ENCODE results near the gene LACTBL1. TPM values are rescaled to one million over a fixed set of nuclear protein-coding genes. Genes with fewer than 3 reads are reported as not detected.

Gene LACTBL1
- total and polyA plus RNA-seq, 2 of the 8 experiments (the other 6 are each of a cell fraction or from before 2014, with no cell fraction given) = not detected

DNA sequence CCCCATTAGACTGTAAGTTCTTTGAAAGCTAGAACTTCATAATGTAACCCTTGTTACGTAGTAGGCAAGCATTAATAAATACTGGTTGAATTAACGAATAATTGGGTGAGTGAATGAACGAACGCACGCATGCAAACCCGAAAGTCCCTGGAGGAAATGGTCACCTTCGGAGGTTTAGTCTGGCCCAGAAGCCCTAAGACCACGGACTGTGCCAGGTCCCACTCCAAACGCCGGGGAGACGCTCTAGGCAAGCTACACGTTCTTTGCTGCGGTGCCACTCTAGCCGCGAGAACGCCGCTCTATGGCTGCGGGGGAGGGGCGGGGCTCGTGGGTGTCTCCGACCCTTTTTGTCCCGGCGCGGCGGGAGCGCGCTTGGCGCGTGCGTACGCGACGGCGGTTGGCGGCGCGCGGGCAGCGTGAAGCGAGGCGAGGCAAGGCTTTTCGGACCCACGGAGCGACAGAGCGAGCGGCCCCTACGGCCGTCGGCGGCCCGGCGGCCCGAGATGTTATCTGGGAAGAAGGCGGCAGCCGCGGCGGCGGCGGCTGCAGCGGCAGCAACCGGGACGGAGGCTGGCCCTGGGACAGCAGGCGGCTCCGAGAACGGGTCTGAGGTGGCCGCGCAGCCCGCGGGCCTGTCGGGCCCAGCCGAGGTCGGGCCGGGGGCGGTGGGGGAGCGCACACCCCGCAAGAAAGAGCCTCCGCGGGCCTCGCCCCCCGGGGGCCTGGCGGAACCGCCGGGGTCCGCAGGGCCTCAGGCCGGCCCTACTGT lies 46.6 kb upstream of the LACTBL1 start, which contains the start of gene KDM1A (continued):
- TF ChIP-seq, protein P1, sequence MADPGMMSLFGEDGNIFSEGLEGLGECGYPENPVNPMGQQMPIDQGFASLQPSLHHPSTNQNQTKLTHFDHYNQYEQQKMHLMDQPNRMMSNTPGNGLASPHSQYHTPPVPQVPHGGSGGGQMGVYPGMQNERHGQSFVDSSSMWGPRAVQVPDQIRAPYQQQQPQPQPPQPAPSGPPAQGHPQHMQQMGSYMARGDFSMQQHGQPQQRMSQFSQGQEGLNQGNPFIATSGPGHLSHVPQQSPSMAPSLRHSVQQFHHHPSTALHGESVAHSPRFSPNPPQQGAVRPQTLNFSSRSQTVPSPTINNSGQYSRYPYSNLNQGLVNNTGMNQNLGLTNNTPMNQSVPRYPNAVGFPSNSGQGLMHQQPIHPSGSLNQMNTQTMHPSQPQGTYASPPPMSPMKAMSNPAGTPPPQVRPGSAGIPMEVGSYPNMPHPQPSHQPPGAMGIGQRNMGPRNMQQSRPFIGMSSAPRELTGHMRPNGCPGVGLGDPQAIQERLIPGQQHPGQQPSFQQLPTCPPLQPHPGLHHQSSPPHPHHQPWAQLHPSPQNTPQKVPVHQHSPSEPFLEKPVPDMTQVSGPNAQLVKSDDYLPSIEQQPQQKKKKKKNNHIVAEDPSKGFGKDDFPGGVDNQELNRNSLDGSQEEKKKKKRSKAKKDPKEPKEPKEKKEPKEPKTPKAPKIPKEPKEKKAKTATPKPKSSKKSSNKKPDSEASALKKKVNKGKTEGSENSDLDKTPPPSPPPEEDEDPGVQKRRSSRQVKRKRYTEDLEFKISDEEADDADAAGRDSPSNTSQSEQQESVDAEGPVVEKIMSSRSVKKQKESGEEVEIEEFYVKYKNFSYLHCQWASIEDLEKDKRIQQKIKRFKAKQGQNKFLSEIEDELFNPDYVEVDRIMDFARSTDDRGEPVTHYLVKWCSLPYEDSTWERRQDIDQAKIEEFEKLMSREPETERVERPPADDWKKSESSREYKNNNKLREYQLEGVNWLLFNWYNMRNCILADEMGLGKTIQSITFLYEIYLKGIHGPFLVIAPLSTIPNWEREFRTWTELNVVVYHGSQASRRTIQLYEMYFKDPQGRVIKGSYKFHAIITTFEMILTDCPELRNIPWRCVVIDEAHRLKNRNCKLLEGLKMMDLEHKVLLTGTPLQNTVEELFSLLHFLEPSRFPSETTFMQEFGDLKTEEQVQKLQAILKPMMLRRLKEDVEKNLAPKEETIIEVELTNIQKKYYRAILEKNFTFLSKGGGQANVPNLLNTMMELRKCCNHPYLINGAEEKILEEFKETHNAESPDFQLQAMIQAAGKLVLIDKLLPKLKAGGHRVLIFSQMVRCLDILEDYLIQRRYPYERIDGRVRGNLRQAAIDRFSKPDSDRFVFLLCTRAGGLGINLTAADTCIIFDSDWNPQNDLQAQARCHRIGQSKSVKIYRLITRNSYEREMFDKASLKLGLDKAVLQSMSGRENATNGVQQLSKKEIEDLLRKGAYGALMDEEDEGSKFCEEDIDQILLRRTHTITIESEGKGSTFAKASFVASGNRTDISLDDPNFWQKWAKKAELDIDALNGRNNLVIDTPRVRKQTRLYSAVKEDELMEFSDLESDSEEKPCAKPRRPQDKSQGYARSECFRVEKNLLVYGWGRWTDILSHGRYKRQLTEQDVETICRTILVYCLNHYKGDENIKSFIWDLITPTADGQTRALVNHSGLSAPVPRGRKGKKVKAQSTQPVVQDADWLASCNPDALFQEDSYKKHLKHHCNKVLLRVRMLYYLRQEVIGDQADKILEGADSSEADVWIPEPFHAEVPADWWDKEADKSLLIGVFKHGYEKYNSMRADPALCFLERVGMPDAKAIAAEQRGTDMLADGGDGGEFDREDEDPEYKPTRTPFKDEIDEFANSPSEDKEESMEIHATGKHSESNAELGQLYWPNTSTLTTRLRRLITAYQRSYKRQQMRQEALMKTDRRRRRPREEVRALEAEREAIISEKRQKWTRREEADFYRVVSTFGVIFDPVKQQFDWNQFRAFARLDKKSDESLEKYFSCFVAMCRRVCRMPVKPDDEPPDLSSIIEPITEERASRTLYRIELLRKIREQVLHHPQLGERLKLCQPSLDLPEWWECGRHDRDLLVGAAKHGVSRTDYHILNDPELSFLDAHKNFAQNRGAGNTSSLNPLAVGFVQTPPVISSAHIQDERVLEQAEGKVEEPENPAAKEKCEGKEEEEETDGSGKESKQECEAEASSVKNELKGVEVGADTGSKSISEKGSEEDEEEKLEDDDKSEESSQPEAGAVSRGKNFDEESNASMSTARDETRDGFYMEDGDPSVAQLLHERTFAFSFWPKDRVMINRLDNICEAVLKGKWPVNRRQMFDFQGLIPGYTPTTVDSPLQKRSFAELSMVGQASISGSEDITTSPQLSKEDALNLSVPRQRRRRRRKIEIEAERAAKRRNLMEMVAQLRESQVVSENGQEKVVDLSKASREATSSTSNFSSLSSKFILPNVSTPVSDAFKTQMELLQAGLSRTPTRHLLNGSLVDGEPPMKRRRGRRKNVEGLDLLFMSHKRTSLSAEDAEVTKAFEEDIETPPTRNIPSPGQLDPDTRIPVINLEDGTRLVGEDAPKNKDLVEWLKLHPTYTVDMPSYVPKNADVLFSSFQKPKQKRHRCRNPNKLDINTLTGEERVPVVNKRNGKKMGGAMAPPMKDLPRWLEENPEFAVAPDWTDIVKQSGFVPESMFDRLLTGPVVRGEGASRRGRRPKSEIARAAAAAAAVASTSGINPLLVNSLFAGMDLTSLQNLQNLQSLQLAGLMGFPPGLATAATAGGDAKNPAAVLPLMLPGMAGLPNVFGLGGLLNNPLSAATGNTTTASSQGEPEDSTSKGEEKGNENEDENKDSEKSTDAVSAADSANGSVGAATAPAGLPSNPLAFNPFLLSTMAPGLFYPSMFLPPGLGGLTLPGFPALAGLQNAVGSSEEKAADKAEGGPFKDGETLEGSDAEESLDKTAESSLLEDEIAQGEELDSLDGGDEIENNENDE (IDR thresholded peaks at IDR 0.05; ENCODE audit: insufficient replicate concordance, low read length) = no peak
- TF ChIP-seq SRF (IDR thresholded peaks at IDR 0.05; ENCODE audit: low read depth, low read length) = no peak
- no peak for TF ChIP-seq CEBPB (IDR thresholded peaks at IDR 0.05; ENCODE audit: low read depth, low read length)
- TF ChIP-seq SIN3A (conservative IDR thresholded peaks at IDR 0.05 in 1 of 2, IDR thresholded peaks at IDR 0.05 in 1 of 2; ENCODE audit: low read depth in 1 of 2, low read length in 2 of 2) = peak; percentile 63 to 91; a peak in 3 of 4 replicates
- TF ChIP-seq CBX5 (IDR thresholded peaks at IDR 0.05; ENCODE audit: low read depth, low read length) = no peak
- peak; percentile 68 for TF ChIP-seq NANOG (IDR thresholded peaks at IDR 0.05; ENCODE audit: insufficient read depth, low read depth, low read length, poor library complexity, severe bottlenecking)
- TF ChIP-seq RFX5 (IDR thresholded peaks at IDR 0.05; ENCODE audit: borderline replicate concordance, low read depth, low read length) = no peak
- TF ChIP-seq CTBP2 (IDR thresholded peaks at IDR 0.05; ENCODE audit: borderline replicate concordance, insufficient read depth, insufficient read length, low read length) = peak; percentile 71
- TF ChIP-seq POU5F1 (IDR thresholded peaks at IDR 0.05; ENCODE audit: low read depth, low read length) = no peak

All from H1 (cell line).